Activated CD8-positive, alpha-beta memory T cell treated with anti-CD3 and anti-CD28 coated beads, Interleukin-2, amount 50 U/mL, for 24 hours (primary cell): ENCODE results near the gene IREB2.
"Not testable (repeated sequence)": the region's sequence is repeated elsewhere in the genome, so short reads cannot be mapped to it uniquely, and the experiment has no call there.

Source experiments
- DNase-seq: peaks from one replicate; pipeline ENCODE4 v3.0.0-alpha.2; 2020; ENCODE audit errors: extremely low read depth

Gene IREB2

GRCh38 chr15:78481917-78482316 is 43.9 kb downstream of the IREB2 start:
- DNase-seq = no peak

GRCh38 chr15:78492872-78493271 is 54.9 kb downstream of the IREB2 start:
- no peak for DNase-seq

GRCh38 chr15:78501857-78502256 is 63.8 kb downstream of the IREB2 start:
- DNase-seq = no peak

- no peak for DNase-seq
These were observed 64.6 kb downstream of the IREB2 start for GRCh38 chr15:78502641-78503040.

DNA sequence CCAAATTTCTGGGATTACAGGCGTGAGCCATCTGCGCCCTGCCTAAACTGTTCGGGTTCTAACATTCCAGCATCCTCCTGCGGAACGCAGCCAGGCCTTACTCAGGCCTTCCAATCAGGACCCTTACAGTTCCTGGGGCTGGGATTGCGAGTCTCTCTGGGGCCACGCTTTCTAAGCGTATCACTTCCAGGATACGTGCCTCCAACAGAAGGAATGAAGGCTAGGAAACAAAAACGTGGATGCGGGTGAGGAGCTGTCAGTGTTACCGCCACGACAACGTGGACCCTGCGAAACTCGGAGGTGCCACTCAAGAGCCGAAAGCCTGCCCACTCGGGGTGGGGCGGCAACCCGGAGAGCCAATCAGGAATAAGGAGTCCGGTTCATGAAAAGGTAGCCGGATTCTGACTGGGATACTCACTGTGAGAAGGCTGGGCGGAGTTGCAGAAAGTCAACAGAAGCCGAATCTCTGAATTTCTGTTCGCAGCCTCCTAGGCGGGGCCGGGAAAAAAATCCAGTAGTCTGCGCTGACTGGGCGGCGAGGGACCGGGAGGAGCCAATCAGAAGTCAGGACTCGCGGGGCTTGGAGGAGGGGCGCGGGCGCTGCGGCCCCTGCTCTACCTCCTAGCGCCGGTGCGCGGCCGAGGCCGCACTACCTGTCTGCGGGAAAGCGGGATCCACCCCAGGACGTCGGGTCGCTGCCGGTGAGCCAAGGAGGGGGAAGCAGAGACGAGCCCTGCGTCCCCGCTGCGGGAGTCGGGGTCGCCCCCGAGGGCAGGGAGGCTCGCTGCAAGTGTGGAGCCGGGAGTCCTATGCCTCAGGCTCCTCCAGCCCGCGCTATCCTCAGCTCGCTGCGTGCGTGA is 69.2 kb downstream of the IREB2 start, which contains the start of gene HYKK:
Gene HYKK, plus strand, starts transcription at position 607 of the 860 bp plus-strand sequence. CDS start 5,512 bp downstream, outside the sequence.
- peak; percentile 53 for DNase-seq

GRCh38 chr15:78507831-78508160 is 69.8 kb downstream of the IREB2 start:
- DNase-seq = no peak

DNA sequence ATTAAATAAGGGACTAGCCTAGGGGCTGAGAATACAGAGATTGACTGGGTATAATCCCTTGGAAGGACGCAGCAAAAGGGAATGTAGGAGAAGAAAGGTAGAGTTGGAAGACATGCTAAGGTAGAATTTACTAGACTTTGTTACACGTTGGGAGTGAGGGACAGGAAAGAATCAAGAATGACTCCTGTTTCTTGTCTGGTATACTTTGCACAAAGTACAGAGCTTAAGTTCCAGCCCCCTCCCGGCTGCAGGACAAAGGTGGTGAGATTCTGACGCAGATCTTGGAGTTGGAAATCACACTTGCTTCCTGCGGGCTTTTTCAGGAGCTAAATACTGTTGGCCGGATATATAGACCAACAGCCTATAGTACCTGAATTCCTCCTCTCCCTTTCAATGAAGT is 70.3 kb downstream of the IREB2 start:
- no peak for DNase-seq

DNA sequence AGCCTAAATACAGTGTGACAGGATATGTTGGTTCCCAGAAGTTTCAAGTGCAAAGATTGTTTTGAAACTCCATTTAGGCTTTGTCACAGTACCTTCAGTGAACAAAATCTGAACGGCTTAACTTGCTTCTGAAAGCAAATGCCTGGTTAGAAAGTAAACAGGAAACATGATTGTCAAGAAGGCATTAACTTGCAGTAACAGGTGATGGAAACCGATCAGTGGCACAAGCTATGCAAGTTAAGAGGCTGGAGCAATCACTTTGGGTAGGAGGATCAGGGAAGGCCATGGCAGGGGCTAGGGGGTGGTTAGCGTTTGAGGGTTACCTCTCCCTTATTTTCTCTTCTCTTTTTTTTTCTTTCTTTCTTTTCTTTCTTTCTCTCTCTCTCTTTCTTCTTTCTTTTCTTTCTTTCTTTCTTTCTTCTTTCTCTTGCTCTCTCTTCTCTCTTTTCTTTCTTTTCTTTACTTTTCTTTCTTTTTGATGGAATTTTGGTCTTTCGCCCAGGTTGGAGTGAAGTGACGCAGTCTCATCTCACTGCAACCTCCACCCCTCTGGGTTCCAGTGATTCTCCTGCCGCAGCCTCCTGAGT is 71.8 kb downstream of the IREB2 start:
- no peak for DNase-seq

DNA sequence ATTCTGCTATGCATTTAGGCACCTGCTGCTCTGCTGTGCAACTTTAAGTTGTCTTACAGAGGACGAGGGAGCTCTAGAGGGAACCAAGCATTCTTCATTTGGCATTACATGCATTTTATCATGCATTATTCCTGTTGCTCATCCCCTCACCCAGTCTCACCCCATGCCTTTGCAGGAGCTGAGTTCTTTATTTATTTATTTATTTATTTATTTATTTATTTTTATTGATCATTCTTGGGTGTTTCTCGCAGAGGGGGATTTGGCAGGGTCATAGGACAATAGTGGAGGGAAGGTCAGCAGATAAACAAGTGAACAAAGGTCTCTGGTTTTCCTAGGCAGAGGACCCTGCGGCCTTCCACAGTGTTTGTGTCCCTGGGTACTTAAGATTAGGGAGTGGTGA is 82.0 kb downstream of the IREB2 start:
- not testable (repeated sequence) for DNase-seq

GRCh38 chr15:78524230-78524629 is 86.2 kb downstream of the IREB2 start:
- no peak for DNase-seq

DNA sequence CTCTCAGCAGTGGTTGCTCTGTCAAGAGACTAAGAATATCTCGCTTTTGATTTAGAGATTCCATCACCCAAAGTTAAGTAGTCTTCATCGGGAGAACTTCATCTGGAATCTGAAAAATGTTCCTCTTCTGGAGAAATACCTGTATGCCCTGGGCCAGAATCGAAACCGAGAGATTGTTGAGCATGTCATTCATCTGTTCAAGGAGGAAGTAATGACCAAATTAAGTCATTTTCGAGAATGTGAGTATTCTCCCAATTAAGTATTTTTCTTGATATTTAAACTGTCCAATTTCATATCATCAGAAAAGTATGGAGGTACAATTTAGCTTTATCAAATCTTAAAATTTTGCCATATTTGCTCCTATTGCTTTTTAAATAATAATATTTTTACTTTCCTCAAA is 89.3 kb downstream of the IREB2 start:
- DNase-seq = no peak

GRCh38 chr15:78533331-78533730 is 95.3 kb downstream of the IREB2 start:
- DNase-seq = no peak

DNA sequence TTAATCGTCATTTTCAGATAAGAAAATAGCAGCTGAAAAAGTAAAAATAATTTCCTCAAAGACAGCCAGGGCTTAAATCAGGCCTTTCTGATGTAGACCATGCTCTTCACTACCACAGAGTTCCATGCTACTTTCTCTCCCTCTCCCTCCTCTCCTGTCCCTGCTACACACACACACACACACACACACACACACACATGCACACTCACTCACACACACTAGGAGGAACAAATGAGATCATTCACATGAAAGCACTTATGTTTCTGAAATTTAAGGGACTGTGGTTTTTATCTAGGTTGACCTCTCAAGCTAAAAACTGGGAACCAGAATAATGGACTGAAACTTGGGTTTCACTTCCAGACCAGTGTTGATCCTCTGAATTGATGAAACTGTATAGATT is 98.1 kb downstream of the IREB2 start:
- no peak for DNase-seq

DNA sequence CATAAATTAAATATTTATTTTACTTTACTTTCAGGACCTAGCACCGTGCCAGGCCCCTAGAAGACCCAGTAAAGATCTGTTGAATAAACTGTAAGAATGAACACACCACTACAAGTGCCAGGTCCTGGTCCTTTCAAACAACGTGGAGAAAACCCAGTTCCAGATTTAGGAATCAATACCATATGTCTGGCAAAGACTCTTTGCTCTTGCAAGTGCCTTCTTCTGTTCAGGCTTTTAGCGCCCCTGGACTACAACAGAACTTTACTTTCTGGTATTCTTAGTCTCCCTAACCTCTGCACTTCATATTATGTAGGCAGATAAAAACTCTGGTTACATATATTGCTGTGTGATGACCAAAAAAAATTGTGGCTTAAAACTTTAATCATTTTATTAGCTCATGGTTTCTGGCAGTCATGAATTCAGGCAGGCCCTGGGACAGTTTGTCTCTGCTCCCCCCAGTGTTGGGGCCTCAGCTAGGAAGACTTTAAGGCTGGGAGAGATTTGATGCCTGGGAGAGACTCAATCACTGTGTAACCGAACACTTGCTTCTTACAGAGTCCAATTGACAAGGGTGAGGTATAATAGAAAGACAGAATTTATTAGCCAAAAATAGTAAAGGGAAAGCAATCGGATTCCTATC is 99.4 kb downstream of the IREB2 start:
- DNase-seq = no peak

DNA sequence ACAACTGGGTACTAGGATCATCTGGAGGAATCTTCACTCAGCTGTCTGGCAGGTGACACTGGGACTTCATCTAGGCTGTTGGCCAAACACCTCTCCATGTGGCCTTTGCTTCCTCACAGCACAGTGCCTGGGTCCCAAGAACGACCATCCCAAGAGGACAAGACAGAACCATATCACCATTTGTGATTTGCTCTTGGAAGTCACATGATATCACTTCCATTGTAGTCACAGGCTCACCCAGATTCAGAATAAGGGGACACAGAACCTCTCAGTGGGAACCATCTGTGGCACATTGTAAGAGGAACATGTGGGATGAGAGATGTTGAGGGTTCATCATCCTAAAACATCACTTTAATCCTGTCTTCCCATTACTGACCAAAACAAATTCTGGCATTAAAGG is 100.3 kb downstream of the IREB2 start:
- no peak for DNase-seq

GRCh38 chr15:78539464-78540140 is 101.6 kb downstream of the IREB2 start:
- DNase-seq = not testable (repeated sequence)

DNA sequence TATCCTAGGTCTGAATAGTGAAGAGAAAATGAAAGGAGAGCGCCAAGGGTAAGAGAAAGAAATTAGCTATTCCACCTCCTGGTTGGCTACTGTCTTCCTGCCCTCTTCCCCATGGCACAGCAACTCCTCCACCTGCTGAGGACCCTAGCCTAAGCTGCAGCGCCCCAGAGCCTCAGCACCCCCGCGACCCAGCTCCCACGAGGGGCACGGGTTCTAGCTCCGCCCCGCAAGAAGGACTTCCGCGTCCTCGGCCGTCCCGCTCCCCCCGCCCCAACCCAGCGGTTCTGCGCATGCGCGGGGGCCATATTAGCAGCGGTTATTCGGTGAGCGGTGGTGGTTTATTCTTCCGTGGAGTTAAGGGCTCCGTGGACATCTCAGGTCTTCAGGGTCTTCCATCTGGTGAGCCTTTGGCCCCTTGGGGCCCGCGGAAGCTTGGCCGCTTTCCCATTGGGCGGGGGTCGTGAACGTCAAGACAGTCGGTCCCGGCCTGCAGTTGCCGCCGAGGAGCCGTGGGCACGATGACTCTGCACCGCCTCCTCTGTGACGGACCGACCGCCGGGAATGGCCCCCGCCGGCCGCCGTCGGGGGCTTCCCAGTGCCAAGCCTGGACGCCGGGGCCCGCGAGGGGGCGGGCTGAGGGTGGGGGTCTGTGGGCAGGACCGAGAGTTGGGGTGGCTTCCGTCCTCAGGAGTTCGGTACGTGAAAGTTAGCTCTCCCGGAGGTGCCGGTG is 102.3 kb downstream of the IREB2 start, which contains the start of gene PSMA4:
Gene PSMA4, plus strand, starts transcription at position 304 of the 730 bp plus-strand sequence. CDS start 1,484 bp downstream, outside the sequence.
- DNase-seq = peak; percentile 82

- no peak for DNase-seq
These were observed 103.1 kb downstream of the IREB2 start for GRCh38 chr15:78540871-78541743.

DNA sequence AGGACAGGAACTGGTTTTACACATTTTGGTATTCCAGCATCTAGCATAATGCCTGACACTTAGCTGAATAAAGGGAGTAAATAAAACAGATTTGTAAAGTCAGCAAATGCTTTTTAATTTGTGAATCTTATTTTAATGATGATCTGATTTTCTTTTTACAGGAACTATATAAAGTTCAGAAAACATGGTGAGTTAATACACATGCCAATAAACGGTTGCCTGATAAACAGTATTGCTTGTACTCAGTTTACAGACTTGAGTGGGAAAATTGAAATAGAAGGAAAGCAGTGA is 103.7 kb downstream of the IREB2 start:
- no peak for DNase-seq

GRCh38 chr15:78542647-78543046 is 104.6 kb downstream of the IREB2 start:
- no peak for DNase-seq

DNA sequence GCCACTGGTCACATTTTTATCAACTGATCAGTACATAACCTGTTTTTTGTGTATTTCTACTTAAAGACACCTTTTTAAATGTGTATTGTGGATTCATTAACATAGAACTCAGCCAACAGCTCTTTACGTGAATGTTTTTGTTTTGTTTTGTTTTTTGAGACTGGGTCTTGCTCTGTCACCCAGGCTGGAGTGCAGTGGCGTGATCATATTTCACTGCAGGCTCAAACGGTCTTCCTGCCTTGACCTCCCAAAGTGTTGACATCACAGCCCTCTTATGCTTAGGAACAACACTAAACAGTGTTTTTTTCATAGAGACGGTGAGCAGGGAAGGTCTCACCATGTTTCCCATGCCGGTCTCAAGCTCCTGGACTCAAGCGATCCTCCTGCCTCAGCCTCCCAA is 112.2 kb downstream of the IREB2 start:
- no peak for DNase-seq
